Caco-2 (cell line): ENCODE data around the gene SCFD2. TPM values are rescaled to one million over a fixed set of nuclear protein-coding genes. Genes with fewer than 3 reads are reported as not detected.
"Not testable (repeated sequence)": the region's sequence is repeated elsewhere in the genome, so short reads cannot be mapped to it uniquely, and the experiment has no call there.

Experiments used
- BruUV-seq: library from RNA; stranded (reverse); fragments of 400-500 nt; replicated peaks from 2 replicates; lab custom pipeline; 2021; lab: Mats Ljungman, UMichigan
- CTCF ChIA-PET: fragments of 300-600 bp; sonication (Branson Sonifier 250); formaldehyde crosslinking; loops from one replicate; lab custom pipeline; 2022; ENCODE audit warnings: antibody characterized with exemption; lab: Charles Lee
- POLR2A ChIA-PET: fragments of 300-600 bp; sonication (Branson Sonifier 250); formaldehyde crosslinking; loops from one replicate; lab custom pipeline; 2022; ENCODE audit warnings: antibody characterized with exemption; lab: Charles Lee
- DNase-seq, 2 experiments: peaks; one replicate each; pipeline versions ENCODE4 v3.0.0 to v3.0.0-alpha.2; 2020 to 2022
- H3K27me3 ChIP-seq: replicated peaks from 2 replicates; pipeline ENCODE4 v1.6.0; 2011; ENCODE audit warnings: low read length; ENCODE audit not compliant: control insufficient read depth, insufficient read depth
- H3K36me3 ChIP-seq: 2 replicates; pipeline ENCODE4 v1.5.1; 2011; ENCODE audit warnings: low read length; ENCODE audit not compliant: control insufficient read depth, insufficient read depth
- H3K4me1 ChIP-seq: fragments of 250-450 bp; sonication (Bioruptor Pico); 2 replicates; pipeline ENCODE4 v1.5.1; 2020; ENCODE audit warnings: mild to moderate bottlenecking
- H3K4me3 ChIP-seq: 2 replicates; pipeline ENCODE4 v1.5.1; 2011; ENCODE audit warnings: low read depth, mild to moderate bottlenecking, control low read depth, low read length
- H3K9me3 ChIP-seq: fragments of 250-450 bp; sonication (Bioruptor Pico); 2 replicates; pipeline ENCODE4 v1.5.1; 2020; ENCODE audit warnings: mild to moderate bottlenecking, moderate library complexity
- H3K27ac Mint-ChIP-seq: one replicate; pipeline ENCODE4 v1.8.0; 2022; ENCODE audit warnings: mixed read lengths; ENCODE audit not compliant: unreplicated experiment
- H3K27me3 Mint-ChIP-seq: one replicate; pipeline ENCODE4 v1.8.0; 2022; ENCODE audit warnings: mixed read lengths; ENCODE audit not compliant: insufficient read depth, unreplicated experiment
- H3K36me3 Mint-ChIP-seq: one replicate; pipeline ENCODE4 v1.8.0; 2022; ENCODE audit warnings: mild to moderate bottlenecking, mixed read lengths; ENCODE audit not compliant: insufficient read depth, unreplicated experiment
- H3K4me1 Mint-ChIP-seq: one replicate; pipeline ENCODE4 v1.8.0; 2022; ENCODE audit warnings: low read depth, mixed read lengths; ENCODE audit not compliant: unreplicated experiment
- H3K4me3 Mint-ChIP-seq: one replicate; pipeline ENCODE4 v1.8.0; 2022; ENCODE audit warnings: mild to moderate bottlenecking, moderate library complexity, mixed read lengths; ENCODE audit not compliant: unreplicated experiment
- H3K9me3 Mint-ChIP-seq: one replicate; pipeline ENCODE4 v1.8.0; 2022; ENCODE audit warnings: mixed read lengths; ENCODE audit not compliant: unreplicated experiment
- intact Hi-C: fragments of 100-400 bp; cut with micrococcal nuclease; formaldehyde crosslinking; loops from one replicate; pipeline ENCODE4 v1.10.0; 2022; ENCODE audit not compliant: unreplicated experiment
- total RNA-seq: library from RNA; stranded (reverse); gene quantifications from 2 replicates; pipeline ENCODE4 v1.2.3, GENCODE V29; 2022
- TF ChIP-seq, protein P1 (sequence below), 2 experiments: fragments of 200-600 bp in 1 of 2; IDR thresholded peaks; 1 replicate in 1 of 2; 2 replicates in 1 of 2; pipeline versions ENCODE4 v1.5.1 to v1.8.0; 2011 to 2022; ENCODE audit warnings: antibody characterized with exemption in 1 of 2, control low read depth in 1 of 2, inconsistent platforms in 1 of 2, low read depth in 1 of 2, low read length in 1 of 2, mild to moderate bottlenecking in 1 of 2, moderate library complexity in 1 of 2; ENCODE audit not compliant: insufficient read depth in 1 of 2, severe bottlenecking in 1 of 2, unreplicated experiment in 1 of 2

SCFD2 gene
- total RNA-seq, 1 experiment from 2014 or later = 12.2 TPM

DNA sequence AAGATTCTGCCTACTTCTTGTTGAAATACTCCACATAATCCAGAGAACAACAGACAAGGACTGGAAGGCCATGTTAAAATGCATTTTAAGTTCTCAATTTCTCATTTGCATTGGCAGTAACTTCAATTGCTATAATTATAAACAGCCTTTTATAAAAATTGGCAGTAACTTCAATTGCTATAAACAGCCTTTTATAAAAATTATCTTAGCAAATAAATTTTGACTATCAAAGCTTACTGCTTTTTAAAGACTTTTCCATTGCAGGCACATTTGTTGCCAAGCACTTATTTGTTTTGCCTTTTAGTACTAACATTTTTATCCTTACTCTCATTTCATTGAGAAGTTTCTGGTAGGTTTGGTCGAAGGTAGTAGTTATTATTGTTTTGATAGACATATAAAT lies 17.8 kb downstream of the SCFD2 start:
- H3K4me3 Mint-ChIP-seq = no peak overlapping the region
- ChIA-PET POLR2A (no interaction called here), CTCF (no interaction called here)
- H3K9me3 Mint-ChIP-seq = no peaks in the 10 kb centered on the region
- no peak for DNase-seq
- TF ChIP-seq, protein P1, sequence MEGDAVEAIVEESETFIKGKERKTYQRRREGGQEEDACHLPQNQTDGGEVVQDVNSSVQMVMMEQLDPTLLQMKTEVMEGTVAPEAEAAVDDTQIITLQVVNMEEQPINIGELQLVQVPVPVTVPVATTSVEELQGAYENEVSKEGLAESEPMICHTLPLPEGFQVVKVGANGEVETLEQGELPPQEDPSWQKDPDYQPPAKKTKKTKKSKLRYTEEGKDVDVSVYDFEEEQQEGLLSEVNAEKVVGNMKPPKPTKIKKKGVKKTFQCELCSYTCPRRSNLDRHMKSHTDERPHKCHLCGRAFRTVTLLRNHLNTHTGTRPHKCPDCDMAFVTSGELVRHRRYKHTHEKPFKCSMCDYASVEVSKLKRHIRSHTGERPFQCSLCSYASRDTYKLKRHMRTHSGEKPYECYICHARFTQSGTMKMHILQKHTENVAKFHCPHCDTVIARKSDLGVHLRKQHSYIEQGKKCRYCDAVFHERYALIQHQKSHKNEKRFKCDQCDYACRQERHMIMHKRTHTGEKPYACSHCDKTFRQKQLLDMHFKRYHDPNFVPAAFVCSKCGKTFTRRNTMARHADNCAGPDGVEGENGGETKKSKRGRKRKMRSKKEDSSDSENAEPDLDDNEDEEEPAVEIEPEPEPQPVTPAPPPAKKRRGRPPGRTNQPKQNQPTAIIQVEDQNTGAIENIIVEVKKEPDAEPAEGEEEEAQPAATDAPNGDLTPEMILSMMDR (IDR thresholded peaks at IDR 0.05; ENCODE audit: insufficient read depth in 1 of 2, low read depth in 1 of 2, low read length in 1 of 2, severe bottlenecking in 1 of 2, unreplicated experiment in 1 of 2) = no peak
- H3K27me3 Mint-ChIP-seq = no peaks in the 10 kb centered on the region
- BruUV-seq = no TSS peak
- H3K36me3 ChIP-seq = no peaks in the 10 kb centered on the region
- H3K9me3 ChIP-seq = no peaks in the 10 kb centered on the region
- no peak overlapping the region for H3K4me3 ChIP-seq
- H3K4me1 Mint-ChIP-seq = no peaks in the 10 kb centered on the region
- intact Hi-C loops = no loop called here
- no peaks in the 10 kb centered on the region for H3K4me1 ChIP-seq
- H3K36me3 Mint-ChIP-seq = peaks cover 10% of the 10 kb centered on the region
- H3K27me3 ChIP-seq = no peaks in the 10 kb centered on the region
- no peak overlapping the region for H3K27ac Mint-ChIP-seq

DNA sequence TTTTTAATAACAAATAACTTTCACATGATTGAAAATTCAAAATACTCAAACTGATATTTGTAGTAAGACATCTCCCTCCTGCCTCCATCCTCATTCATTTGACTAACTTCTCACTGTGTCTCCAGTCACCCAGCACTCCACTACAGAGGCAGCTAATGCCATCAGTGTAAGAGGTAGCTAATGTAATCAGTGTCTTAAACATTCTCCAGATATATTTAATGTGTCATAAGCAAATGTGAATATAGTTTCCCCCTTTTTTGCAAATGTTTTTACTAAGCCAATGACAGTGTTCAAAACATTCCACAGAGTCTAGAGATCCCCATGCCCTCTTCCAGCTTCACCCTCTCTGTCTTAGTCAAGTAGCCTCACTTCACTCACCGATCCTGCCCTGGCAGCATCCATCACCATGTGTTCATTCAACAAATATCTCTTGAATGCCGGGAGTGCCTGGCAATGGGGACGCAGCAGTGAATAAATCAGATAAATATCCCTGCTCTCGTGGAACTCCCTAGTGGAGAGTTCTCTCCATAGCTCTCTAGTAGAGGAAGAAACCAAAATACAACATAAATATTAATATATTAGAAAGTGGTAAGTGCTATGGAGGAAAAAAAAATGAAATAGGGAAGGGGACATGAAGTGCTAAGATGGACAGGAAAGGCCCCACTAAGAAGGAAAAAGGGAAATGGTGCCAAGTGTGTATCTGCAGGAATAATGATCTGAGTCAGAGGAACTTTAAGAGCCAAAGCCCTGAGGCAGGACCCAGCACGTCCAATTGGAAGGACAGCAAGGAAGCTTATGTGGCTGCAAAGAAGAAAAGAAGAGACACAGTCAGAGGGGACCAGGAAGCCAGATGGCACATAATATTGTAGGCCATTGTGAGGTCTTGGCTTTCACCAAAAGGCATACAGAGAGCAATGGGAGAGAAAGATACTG lies 18.7 kb downstream of the SCFD2 start:
- no peak overlapping the region for H3K4me3 Mint-ChIP-seq
- ChIA-PET CTCF (no interaction called here), POLR2A (no interaction called here)
- H3K4me1 Mint-ChIP-seq = no peaks in the 10 kb centered on the region
- H3K27ac Mint-ChIP-seq = no peak overlapping the region
- H3K27me3 Mint-ChIP-seq = no peaks in the 10 kb centered on the region
- intact Hi-C loops = no loop called here
- Histone ChIP-seq H3K27me3 (no peaks in the 10 kb centered on the region), H3K4me1 (no peaks in the 10 kb centered on the region), H3K36me3 (no peaks in the 10 kb centered on the region), H3K4me3 (no peak overlapping the region), H3K9me3 (no peaks in the 10 kb centered on the region)
- no peak for DNase-seq
- no TSS peak for BruUV-seq
- no peaks in the 10 kb centered on the region for H3K9me3 Mint-ChIP-seq
- TF ChIP-seq, protein P1 (IDR thresholded peaks at IDR 0.05; ENCODE audit: insufficient read depth in 1 of 2, low read depth in 1 of 2, low read length in 1 of 2, severe bottlenecking in 1 of 2, unreplicated experiment in 1 of 2) = no peak
- H3K36me3 Mint-ChIP-seq = peaks cover 10% of the 10 kb centered on the region

DNA sequence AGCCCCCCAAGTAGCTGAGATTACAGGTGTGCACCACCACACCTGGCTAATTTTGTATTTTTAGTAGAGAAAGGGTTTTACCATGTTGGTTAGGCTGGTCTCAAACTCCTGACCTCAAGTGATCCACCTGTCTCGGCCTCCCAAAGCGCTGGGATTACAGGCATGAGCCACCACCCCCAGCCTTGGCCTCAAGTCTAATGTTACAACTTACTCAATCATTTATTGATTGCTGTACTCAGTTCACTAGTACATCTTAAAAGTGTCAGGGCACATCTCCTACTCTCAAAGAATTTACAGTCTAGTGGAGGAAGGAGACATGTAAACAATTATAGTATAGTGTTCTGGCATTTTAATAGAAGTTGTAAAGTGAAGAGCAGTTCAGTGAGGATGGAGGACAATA lies 19.5 kb downstream of the SCFD2 start:
- H3K4me1 ChIP-seq, H3K4me3 Mint-ChIP-seq, H3K9me3 Mint-ChIP-seq, CTCF ChIA-PET, H3K27me3 ChIP-seq, H3K4me1 Mint-ChIP-seq, H3K36me3 ChIP-seq, H3K9me3 ChIP-seq, intact Hi-C loops, H3K27ac Mint-ChIP-seq, BruUV-seq, POLR2A ChIA-PET, H3K4me3 ChIP-seq, DNase-seq, H3K27me3 Mint-ChIP-seq: not testable (repeated sequence)
- H3K36me3 Mint-ChIP-seq = peaks cover 10% of the 10 kb centered on the region

DNA sequence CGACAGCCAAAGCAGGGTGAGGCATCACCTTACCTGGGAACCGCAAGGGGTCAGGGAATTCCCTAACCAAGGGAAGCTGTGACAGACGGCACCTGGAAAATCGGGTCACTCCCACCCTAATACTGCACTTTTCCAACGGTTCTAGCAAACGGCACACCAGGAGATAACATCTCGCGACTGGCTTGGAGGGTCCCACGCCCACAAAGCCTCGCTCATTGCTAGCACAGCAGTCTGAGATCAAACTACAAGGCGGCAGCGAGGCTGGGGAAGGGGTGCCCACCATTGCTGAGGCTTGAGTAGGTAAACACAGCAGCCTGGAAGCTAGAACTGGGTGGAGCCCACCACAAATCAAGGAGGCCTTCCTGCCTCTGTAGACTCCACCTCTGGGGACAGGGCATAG lies 25.7 kb downstream of the SCFD2 start:
- H3K9me3 Mint-ChIP-seq, BruUV-seq, POLR2A ChIA-PET, H3K27ac Mint-ChIP-seq, H3K27me3 Mint-ChIP-seq, intact Hi-C loops, H3K36me3 Mint-ChIP-seq, H3K9me3 ChIP-seq, H3K4me3 ChIP-seq, DNase-seq, H3K27me3 ChIP-seq, H3K4me1 ChIP-seq, H3K4me3 Mint-ChIP-seq, H3K36me3 ChIP-seq, CTCF ChIA-PET, H3K4me1 Mint-ChIP-seq: not testable (repeated sequence)

DNA sequence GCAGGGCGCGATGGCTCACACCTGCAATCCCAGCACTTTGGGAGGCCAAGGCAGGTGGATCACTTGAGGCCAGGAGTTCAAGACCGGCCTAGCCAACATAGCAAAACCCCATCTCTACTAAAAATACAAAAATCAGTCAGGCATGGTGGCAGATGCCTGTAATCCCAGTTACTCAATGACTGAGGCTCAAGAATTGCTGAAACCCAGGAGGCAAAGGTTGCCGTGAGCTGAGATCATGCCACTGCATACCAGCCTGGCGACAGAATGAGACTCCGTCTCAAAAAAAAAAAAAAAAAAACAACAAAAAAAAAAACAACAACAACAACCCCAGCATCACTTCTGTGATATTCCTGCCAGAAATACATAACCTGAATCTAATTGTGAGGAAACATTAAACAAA lies 30.9 kb downstream of the SCFD2 start:
- H3K36me3 ChIP-seq, H3K27me3 Mint-ChIP-seq, CTCF ChIA-PET: not testable (repeated sequence)

More for the DNA sequence above, 30.9 kb downstream of the SCFD2 start:
- H3K36me3 Mint-ChIP-seq, H3K27me3 ChIP-seq, H3K4me3 ChIP-seq, H3K9me3 ChIP-seq, intact Hi-C loops, DNase-seq, H3K27ac Mint-ChIP-seq, POLR2A ChIA-PET, H3K4me3 Mint-ChIP-seq, H3K4me1 Mint-ChIP-seq, BruUV-seq, H3K4me1 ChIP-seq, H3K9me3 Mint-ChIP-seq: not testable (repeated sequence)
